Osteoblast (primary cell): ENCODE data around the gene SLC38A6. TPM values are rescaled to one million over a fixed set of nuclear protein-coding genes. Genes with fewer than 3 reads are reported as not detected.

Source experiments
- DNase-seq: peaks from one replicate; pipeline ENCODE4 v3.0.0; 2011; ENCODE audit warnings: low spot score, mixed read lengths; ENCODE audit not compliant: insufficient read length; ENCODE audit errors: missing footprints
- H2AFZ ChIP-seq: 2 replicates; pipeline ENCODE4 v1.6.0; 2011; ENCODE audit warnings: mild to moderate bottlenecking, low read length
- H3K27ac ChIP-seq: 2 replicates; pipeline ENCODE4 v1.5.1; 2011; ENCODE audit warnings: mild to moderate bottlenecking, low read depth, low read length, moderate library complexity
- H3K27me3 ChIP-seq: 2 replicates; pipeline ENCODE4 v1.6.0; 2012; ENCODE audit warnings: mild to moderate bottlenecking, control low read depth, inconsistent platforms, low read length, moderate library complexity; ENCODE audit not compliant: insufficient read depth
- H3K36me3 ChIP-seq: 2 replicates; pipeline ENCODE4 v1.5.1; 2011; ENCODE audit warnings: mild to moderate bottlenecking, low read length, control low read depth, moderate library complexity; ENCODE audit not compliant: insufficient read depth
- H3K4me1 ChIP-seq: 2 replicates; pipeline ENCODE4 v1.5.1; 2011; ENCODE audit warnings: mild to moderate bottlenecking, low read length, control low read depth, moderate library complexity; ENCODE audit not compliant: insufficient read depth
- H3K4me2 ChIP-seq: 2 replicates; pipeline ENCODE4 v1.6.0; 2011; ENCODE audit warnings: mild to moderate bottlenecking, low read length; ENCODE audit not compliant: insufficient read depth
- H3K4me3 ChIP-seq: fragments of 200-600 bp; sonication (generic); 3 replicates; pipeline ENCODE4 v1.5.1; 2012; ENCODE audit warnings: mild to moderate bottlenecking, low read length, inconsistent platforms; ENCODE audit not compliant: insufficient read depth
- H3K79me2 ChIP-seq: 2 replicates; pipeline ENCODE4 v1.6.0; 2012; ENCODE audit warnings: mild to moderate bottlenecking, low read length, control low read depth, inconsistent platforms; ENCODE audit not compliant: insufficient read depth
- H3K9me3 ChIP-seq: 2 replicates; pipeline ENCODE4 v1.5.1; 2011; ENCODE audit warnings: low read depth, low read length, control low read depth
- H4K20me1 ChIP-seq: 2 replicates; pipeline ENCODE4 v1.6.0; 2012; ENCODE audit warnings: mild to moderate bottlenecking, low read length, control low read depth; ENCODE audit not compliant: insufficient read depth
- CTCF ChIP-seq: IDR thresholded peaks from 2 replicates; pipeline ENCODE4 v1.5.1; 2011; ENCODE audit warnings: mild to moderate bottlenecking, low read depth, low read length, moderate library complexity; ENCODE audit errors: extremely low read depth
- total RNA-seq: library from RNA; depleted of rRNA; stranded (reverse); fragments of >200 nt; gene quantifications from 2 replicates; pipeline ENCODE4 v1.2.3, GENCODE V29; 2012

SLC38A6 gene
- total RNA-seq, 1 donor: 112 TPM

GRCh38 chr14:61034416-61035120 lies 53.5 kb downstream of the SLC38A6 start:
- TF ChIP-seq CTCF: no peak
- Histone ChIP-seq H3K36me3 (no peaks in the 10 kb centered on the region), H3K27me3 (no peaks in the 10 kb centered on the region), H3K4me3 (no peak overlapping the region), H3K4me1 (peaks cover 10% of the 10 kb centered on the region), H3K27ac (no peak overlapping the region), H3K9me3 (no peaks in the 10 kb centered on the region), H2AFZ (no peak overlapping the region), H3K4me2 (no peak overlapping the region), H4K20me1 (no peaks in the 10 kb centered on the region), H3K79me2 (no peaks in the 10 kb centered on the region)
- no peak for DNase-seq

- Histone ChIP-seq H3K27me3 (no peaks in the 10 kb centered on the region), H3K9me3 (no peaks in the 10 kb centered on the region), H3K4me1 (peaks cover 10% of the 10 kb centered on the region), H3K4me3 (no peak overlapping the region), H4K20me1 (no peaks in the 10 kb centered on the region), H3K79me2 (no peaks in the 10 kb centered on the region), H3K36me3 (no peaks in the 10 kb centered on the region), H3K27ac (no peak overlapping the region), H3K4me2 (no peak overlapping the region), H2AFZ (no peak overlapping the region)
- DNase-seq: no peak
- TF ChIP-seq CTCF: no peak
Measured at GRCh38 chr14:61037215-61037614, 56.2 kb downstream of the SLC38A6 start.

- Histone ChIP-seq H3K36me3 (no peaks in the 10 kb centered on the region), H3K4me3 (no peak overlapping the region), H3K4me2 (no peak overlapping the region), H3K27ac (no peak overlapping the region), H3K9me3 (no peaks in the 10 kb centered on the region), H3K4me1 (peaks cover 4% of the 10 kb centered on the region), H2AFZ (no peak overlapping the region), H3K79me2 (no peaks in the 10 kb centered on the region), H4K20me1 (no peaks in the 10 kb centered on the region), H3K27me3 (no peaks in the 10 kb centered on the region)
- no peak for TF ChIP-seq CTCF
- no peak for DNase-seq
Measured at GRCh38 chr14:61041704-61042103, 60.7 kb downstream of the SLC38A6 start.

- DNase-seq: no peak
- no peaks in the 10 kb centered on the region for H3K27me3 ChIP-seq
Measured at GRCh38 chr14:61042220-61042619, 61.2 kb downstream of the SLC38A6 start.

More at GRCh38 chr14:61042220-61042619, 61.2 kb downstream of the SLC38A6 start:
- no peaks in the 10 kb centered on the region for H3K9me3 ChIP-seq
- no peak overlapping the region for H3K4me3 ChIP-seq
- H3K4me2 ChIP-seq: no peak overlapping the region
- H3K27ac ChIP-seq: no peak overlapping the region
- TF ChIP-seq CTCF: no peak
- no peaks in the 10 kb centered on the region for H3K79me2 ChIP-seq
- peaks cover 4% of the 10 kb centered on the region for H3K4me1 ChIP-seq
- no peak overlapping the region for H2AFZ ChIP-seq
- H4K20me1 ChIP-seq: no peaks in the 10 kb centered on the region
- no peaks in the 10 kb centered on the region for H3K36me3 ChIP-seq
